Prostate gland (tissue), 2 donors: ENCODE measurements around the gene LYZL6. TPM values are rescaled to one million over a fixed set of nuclear protein-coding genes. Genes with fewer than 3 reads are reported as not detected.

Experiments used
- DNase-seq: peaks from one replicate; pipeline ENCODE4 v3.0.0-alpha.2; 2019; ENCODE audit warnings: low spot score
- H3K27ac ChIP-seq, 2 donors: fragments of 200-600 bp; sonication (generic); 2 replicates each; pipeline ENCODE4 v1.5.1; 2017 to 2019
- H3K27me3 ChIP-seq: fragments of 200-600 bp; sonication (generic); replicated peaks from 2 replicates; pipeline ENCODE4 v1.5.1; 2019; ENCODE audit not compliant: insufficient read depth
- H3K36me3 ChIP-seq, 2 donors: fragments of 200-600 bp; sonication (generic); 1 replicate in 1 of 2; 2 replicates in 1 of 2; pipeline versions ENCODE4 v1.5.1 to v1.8.1; 2017 to 2019
- H3K4me1 ChIP-seq: fragments of 200-600 bp; sonication (generic); replicated peaks from 2 replicates; pipeline ENCODE4 v1.5.1; 2019
- H3K4me3 ChIP-seq, 2 donors: fragments of 200-600 bp; sonication (generic); 2 replicates each; pipeline ENCODE4 v1.5.1; 2017 to 2019
- H3K9me3 ChIP-seq: fragments of 200-600 bp; sonication (generic); 2 replicates; pipeline ENCODE4 v1.5.1; 2017
- CTCF ChIP-seq, 4 experiments: fragments of 200-600 bp in 2 of 4; fragments of 450-650 bp in 2 of 4; sonication (generic) in 2 of 4; IDR thresholded peaks; 1 replicate in 3 of 4; 2 replicates in 1 of 4; pipeline ENCODE4 v1.5.1; 2016 to 2019; ENCODE audit warnings: antibody characterized with exemption in 4 of 4, mild to moderate bottlenecking in 2 of 4, moderate library complexity in 2 of 4
- POLR2A ChIP-seq: fragments of 450-650 bp; IDR thresholded peaks from one replicate; pipeline ENCODE4 v1.6.1; 2016; ENCODE audit warnings: antibody characterized with exemption, mild to moderate bottlenecking
- POLR2AphosphoS5 ChIP-seq: sonication (generic); formaldehyde crosslinking; IDR thresholded peaks from one replicate; pipeline ENCODE4 v1.6.1; 2017; ENCODE audit warnings: antibody characterized with exemption
- whole genome bisulfite sequencing: methylation state at CpG from one replicate; pipeline ENCODE4 v1.1.5; 2018; 5-methylcytosine and 5-hydroxymethylcytosine counted together
- intact Hi-C: fragments of 100-400 bp; cut with DNase I; formaldehyde crosslinking; loops from one replicate; pipeline ENCODE4 v1.14.2; 2022
- total RNA-seq, 2 donors: library from RNA; depleted of rRNA; stranded (reverse); fragments of >200 nt; gene quantifications; one replicate each; pipeline ENCODE4 v1.1.0, GENCODE V29; 2016

The LYZL6 gene
- total RNA-seq, 2 donors from 2014 or later: 4.4 TPM; not detected in 1

GRCh38 chr17:35931794-35932425 lies 11.6 kb downstream of the LYZL6 start:
- Histone ChIP-seq H3K27ac (no peak overlapping the region), H3K9me3 (no peaks in the 10 kb centered on the region), H3K27me3 (no peaks in the 10 kb centered on the region), H3K36me3 (no peaks in the 10 kb centered on the region), H3K4me3 (no peak overlapping the region), H3K4me1 (no peaks in the 10 kb centered on the region)
- 66% methylated on average over 6 of the region's 6 CpGs for WGBS
- DNase-seq: no peak
- TF ChIP-seq CTCF (IDR thresholded peaks at IDR 0.05): no peak
- no peak for TF ChIP-seq POLR2A
- no peak for TF ChIP-seq POLR2AphosphoS5
- intact Hi-C loops: no loop called here

DNA sequence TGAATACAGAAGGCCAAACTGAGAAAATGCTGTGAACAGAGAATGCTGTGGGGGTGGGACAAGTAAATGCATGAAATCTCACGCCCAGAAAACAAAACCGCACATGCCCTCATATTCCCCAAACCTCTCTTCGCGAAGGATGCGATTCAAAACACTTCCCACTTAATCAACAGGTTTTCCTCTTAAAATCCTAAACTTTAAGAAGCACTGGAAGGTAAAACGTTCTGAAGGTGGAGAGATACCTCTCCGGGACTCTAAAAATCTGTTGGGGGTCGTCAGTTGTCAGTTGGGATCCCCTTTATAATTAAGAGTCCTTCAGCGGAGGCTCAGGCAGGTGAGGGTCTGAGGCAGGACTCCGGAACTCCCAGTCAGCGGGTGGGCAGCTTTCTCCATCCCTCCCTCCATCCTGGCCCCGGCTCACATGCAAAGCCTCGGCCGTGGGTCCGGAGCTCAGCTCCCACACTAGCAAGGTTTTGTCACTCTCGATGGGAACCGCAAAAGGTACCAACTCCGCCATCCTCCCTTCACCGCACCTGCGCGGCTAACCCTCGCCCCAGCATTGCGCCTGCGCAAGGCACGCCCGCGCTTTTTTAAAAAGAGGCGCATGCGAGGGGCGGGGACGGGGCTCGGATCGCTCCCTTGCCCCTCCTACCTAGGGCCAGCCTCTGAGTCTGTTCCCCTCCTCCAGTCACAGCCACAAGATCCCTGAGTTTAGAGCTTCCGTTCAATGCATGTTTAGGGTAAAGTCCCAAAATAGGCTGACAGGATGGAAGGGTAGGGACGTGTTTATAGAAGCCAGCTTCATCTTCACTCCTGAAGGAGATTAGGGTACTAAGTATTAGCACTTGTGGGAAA lies 13.1 kb downstream of the LYZL6 start, which contains the start of gene RDM1:
Gene RDM1, minus strand, starts transcription at position 563 of the 855 bp plus-strand sequence. Its CDS starts 46 bp downstream, at position 517.
- no peak within 1 kb of the TSS for H3K27ac ChIP-seq
- WGBS: 3% methylated on average over 28 of the region's 35 CpGs
- H3K36me3 ChIP-seq: no peaks in the 10 kb centered on the region
- DNase-seq: peak; percentile 7
- H3K4me3 ChIP-seq: peak within 1 kb of the TSS; percentile 17 to 20
- H3K4me1 ChIP-seq: no peaks in the 10 kb centered on the region
- H3K27me3 ChIP-seq: no peaks in the 10 kb centered on the region
- TF ChIP-seq CTCF (IDR thresholded peaks at IDR 0.05): no peak
- peak; percentile 50 for TF ChIP-seq POLR2AphosphoS5
- intact Hi-C loops: no loop called here
- H3K9me3 ChIP-seq: no peaks in the 10 kb centered on the region

- Histone ChIP-seq H3K4me1 (no peaks in the 10 kb centered on the region), H3K27ac (no peak overlapping the region), H3K27me3 (no peaks in the 10 kb centered on the region), H3K9me3 (no peaks in the 10 kb centered on the region), H3K36me3 (no peaks in the 10 kb centered on the region), H3K4me3 (no peak overlapping the region)
- intact Hi-C loops: no loop called here
- no peak for DNase-seq
- no peak for TF ChIP-seq CTCF (IDR thresholded peaks at IDR 0.05)
- TF ChIP-seq POLR2AphosphoS5: no peak
- TF ChIP-seq POLR2A: no peak
These were observed 15.8 kb downstream of the LYZL6 start for GRCh38 chr17:35927714-35928113.

DNA sequence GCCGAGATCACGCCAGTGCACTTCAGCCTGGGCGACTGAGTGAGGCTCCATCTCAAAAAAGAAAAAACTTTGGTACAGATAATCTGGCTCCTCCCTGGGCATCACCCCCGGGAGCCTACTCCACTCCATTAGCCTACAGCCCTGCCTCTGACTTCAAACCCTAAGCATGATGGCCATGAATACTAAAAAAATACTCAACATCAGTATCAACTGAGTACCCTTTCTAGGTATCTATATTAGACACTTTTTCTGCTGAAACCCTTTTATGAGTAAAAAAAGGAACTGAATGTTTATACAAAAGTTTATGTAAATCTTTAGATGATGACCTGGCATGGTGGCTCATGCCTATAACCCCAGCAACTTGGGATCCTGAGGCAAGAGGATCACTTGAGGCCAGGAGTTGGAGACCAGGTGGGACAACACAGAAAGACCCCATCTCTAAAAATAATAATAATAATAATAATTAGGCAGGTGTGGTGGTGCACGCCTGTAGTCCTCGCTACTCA lies 19.9 kb downstream of the LYZL6 start:
- 97% methylated on average over 6 of the region's 6 CpGs for WGBS
- no peaks in the 10 kb centered on the region for H3K4me1 ChIP-seq
- H3K27me3 ChIP-seq: no peaks in the 10 kb centered on the region
- intact Hi-C loops: no loop called here
- TF ChIP-seq CTCF (IDR thresholded peaks at IDR 0.05) (no peak), POLR2AphosphoS5 (no peak), POLR2A (no peak)
- DNase-seq: no peak
- no peaks in the 10 kb centered on the region for H3K9me3 ChIP-seq
- H3K27ac ChIP-seq: no peak overlapping the region
- H3K36me3 ChIP-seq: no peaks in the 10 kb centered on the region
- H3K4me3 ChIP-seq: no peak overlapping the region
